NCI-H187 treated with DMSO at 0.1 percent for 48 hours (cell line): ENCODE measurements around the gene IMP3.

Experiments used
- DNase-seq: peaks from one replicate; lab custom pipeline; 2025; lab: John Stamatoyannopoulos, UW

IMP3 gene

DNA sequence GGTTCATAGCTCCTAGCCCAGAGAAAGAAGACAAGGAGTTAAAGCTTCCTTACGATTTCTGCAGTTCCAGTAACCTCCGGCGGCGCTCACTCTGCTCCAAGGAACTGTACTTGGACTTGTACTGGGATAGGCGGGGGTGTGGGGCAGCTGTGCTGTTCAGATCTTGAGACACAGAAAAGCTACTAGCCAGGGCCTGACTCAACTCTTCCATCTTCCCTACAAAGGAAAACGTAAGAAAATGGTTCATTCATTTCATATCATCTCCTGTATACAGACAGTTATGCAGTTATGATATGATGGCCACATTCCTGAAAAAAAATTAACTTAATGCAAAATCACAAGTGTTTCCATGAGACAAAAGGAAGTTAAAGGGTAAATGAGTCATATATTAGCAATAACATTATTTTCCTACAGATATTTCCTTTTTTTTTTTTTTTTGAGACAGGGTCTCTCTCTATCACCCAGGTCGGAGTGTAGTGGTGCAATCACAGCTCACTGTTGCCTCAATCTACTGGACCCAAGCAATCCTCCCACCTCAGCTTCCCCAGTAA lies 19.1 kb downstream of the IMP3 start:
- no peak for DNase-seq

DNA sequence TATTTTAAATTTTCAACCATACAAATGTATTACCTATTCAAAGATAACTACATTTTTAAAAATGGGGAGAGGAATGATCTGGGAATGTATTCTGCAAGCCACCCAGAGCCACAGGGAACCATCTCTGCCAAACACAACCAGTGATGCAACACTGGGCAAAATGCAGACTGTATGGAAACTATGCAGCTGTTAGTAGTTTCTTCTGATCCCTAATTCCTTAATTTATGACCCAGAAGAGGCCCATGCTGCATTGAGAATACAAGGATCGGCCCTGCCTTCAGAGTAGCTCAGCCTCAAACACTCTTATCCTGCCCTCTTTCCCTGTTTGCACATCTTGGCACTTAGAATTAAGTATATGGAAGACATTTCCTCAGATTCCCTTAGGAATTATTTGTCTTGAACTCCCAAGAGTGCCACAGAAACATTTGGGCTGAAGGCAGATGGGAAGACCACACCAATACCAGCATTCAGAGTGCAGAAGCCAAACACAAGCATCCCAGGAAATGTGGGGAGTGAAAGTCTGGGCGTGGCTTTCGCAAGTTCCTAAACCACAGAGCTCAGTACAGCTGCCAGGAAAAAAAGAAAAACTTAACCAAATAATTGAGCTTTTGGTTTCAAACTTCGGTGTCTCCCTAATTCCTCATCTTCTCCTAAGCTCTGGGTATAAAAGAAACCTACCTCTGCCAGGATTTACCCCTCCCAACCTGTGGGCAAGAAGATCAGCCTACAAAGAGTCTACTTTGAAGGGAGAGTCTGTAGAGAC lies 19.8 kb downstream of the IMP3 start:
- no peak for DNase-seq

DNA sequence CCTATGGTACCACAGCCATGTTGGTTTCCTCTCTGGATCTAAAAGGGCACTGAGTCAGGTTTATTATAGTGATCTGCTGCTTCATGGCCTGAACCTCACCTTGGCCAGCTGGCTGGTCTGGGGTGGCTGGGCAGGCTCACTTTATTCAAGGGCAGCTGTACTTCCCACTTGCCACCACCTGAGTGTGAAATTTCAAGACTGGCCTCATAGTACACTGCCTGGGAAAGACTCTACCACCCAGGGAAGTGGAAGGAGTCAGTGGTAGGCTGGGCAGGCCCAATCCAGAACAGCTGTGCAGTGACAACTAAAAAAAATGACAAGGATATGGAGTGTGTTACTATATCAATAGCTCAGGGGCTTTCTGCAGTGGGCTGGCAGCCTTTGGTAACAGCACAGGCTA lies 23.3 kb downstream of the IMP3 start:
- no peak for DNase-seq

DNA sequence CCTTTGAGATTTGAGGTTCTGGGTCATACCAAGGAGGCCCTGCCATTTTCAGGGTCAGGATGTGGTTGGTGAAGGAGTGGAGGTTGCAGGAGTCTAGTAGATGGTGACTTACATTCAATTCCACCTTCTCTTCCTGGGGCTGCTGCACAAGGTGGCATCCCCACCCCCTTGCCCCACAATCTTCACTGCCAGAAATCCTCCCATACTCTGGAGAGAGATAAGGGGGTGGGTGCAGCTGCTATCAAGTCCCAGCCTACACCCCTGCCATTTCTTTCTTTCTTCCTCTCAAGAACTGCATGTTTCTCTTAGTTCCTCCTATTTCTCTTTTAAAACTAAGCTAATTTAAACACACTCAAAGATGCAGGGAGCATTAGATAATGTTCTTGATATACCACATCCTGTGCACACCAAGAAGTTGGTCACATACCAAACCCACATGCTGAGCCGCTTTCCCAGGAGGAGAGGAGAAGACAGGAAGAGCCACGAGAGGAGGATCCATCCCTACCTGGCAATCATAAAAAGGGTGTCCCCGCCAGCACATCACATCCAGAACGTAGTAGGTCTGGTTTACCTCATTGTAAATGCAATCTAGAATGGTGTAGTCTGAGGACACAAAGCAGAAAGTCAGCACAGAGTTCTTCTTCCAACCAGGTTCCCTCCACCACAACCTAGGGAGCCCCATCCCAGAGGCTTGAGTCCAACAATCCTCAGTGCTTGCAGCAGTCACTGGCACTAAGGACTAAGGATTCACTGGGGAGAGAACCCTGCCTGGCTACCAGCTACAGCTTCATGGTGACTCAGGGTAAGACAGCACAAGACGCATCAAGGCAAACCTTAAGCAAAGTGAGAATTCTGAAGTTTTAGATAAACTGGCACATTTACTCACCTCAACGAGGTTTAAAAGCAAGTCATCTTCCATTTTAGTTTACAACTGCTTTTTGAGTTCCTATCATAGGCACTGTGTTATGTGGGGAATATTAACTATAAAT lies 33.0 kb downstream of the IMP3 start:
- no peak for DNase-seq

- no peak for DNase-seq
Measured at GRCh38 chr15:75606026-75606425, 34.0 kb downstream of the IMP3 start.

- DNase-seq, result no peak
Measured at GRCh38 chr15:75599401-75599800, 40.6 kb downstream of the IMP3 start.

DNA sequence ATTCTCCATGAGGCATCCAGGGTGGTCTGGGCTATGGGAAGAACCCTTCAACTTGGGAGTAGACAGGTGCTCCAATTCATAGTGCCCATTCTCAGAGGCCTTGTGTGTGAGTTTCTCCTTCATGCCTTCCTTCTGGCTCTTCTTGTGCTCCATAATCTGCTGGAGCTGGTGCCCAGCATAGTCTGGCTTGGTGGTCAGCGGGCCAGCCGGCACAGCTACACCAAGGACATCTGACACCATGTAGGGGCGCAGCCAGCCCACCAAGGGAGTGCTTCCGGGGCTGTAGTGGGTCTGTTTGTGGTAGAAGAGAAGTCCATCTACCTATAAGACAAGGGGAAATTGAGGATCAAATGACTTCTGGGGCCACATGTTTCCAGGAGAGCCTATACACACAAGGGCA lies 41.7 kb downstream of the IMP3 start:
- DNase-seq, result no peak

DNA sequence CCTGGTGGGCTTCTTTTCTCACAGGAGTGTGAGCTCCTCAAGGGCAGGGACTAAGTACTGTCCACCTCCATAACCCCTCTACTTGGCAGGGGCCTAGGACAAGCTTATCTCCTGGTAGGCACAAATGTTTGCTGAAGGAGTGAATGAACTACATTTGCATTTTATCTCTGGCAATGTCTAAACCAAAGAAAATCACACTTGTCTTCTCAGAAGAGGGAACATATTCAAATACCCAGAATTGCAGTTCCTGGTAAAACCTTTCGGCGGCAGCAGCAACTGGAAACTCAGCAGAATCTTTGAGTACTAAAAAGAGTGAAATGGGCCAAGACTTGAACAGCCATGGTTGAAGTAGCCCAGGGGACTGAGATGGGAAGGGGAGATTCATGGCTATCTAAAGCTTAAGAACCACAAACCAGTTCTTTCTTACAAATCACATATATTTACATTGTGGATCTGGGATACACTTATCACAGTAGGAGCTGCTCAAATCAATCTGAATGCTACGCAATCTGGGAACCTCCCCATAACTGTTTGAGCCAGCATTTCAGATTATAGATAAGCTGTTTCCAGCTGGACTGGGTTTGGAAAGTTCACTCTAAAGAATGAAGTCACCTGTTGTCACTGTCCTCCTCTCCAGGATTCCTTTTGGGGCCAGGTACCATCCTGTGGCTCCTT lies 42.2 kb downstream of the IMP3 start:
- no peak for DNase-seq

- DNase-seq, result no peak
Measured at GRCh38 chr15:75596703-75597345, 43.2 kb downstream of the IMP3 start.

DNA sequence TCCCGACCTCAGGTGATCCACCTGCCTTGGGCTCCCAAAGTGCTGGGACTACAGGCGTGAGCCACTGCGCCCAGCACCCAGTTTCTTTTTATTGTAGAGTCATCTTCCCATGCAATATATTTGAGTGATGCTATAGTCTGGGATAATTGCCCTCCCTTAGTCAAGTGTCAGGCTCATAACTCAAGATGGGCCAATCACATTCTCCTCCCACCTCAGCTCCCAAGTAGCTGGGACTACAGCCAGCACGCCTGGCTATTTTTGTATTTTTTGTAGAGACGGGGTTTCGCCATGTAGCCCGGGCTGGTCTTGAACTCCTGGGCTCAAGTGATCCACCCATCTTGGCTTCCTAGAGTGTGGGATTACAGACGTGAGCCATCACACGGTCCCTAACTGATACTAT lies 45.7 kb downstream of the IMP3 start:
- DNase-seq, result no peak

DNA sequence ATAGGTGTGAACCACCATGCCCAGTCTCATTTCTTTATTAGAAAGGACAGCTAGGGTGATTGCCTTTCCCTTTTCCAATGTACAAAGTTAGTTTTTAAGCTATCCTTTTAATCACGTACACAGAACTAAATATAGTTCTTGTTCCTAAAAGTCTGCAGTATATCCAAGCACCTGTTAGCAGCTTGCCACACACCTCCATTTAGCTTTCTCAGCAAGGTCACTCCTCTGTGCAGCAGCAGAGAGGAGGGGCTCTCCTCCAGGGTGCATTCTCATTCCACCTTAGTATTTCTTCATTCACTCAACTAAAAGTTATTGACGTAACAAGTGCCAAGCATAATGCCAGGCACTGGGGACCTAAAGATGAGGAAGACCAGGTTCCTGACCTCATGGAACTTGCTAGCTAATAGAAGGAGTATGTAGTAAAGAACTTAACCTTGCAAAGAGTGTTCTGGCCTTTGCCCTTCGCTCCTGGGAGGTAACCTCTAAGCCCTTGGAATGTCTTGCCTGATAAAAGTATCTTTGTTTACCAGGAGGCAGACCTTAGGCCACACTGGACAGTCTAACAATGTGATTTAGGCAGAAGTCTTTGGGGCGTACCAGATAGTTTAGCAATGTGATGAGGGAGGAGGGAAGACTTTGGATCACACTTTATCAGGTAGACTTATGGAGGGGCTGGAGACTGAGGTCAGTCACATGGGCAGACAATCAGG lies 48.2 kb downstream of the IMP3 start:
- no peak for DNase-seq

GRCh38 chr15:75590239-75590638 lies 49.8 kb downstream of the IMP3 start:
- DNase-seq, result no peak
